HUES6 (cell line): ENCODE measurements around the gene TMSB15C.

Experiments used
- H3K27ac ChIP-seq: 2 replicates; pipeline ENCODE4 v1.7.0; 2013; ENCODE audit warnings: low read depth, mild to moderate bottlenecking, low read length, inconsistent platforms
- H3K27me3 ChIP-seq: 2 replicates; pipeline ENCODE4 v1.6.1; 2013; ENCODE audit warnings: low read length; ENCODE audit not compliant: control insufficient read depth, insufficient read depth
- H3K36me3 ChIP-seq: 2 replicates; pipeline ENCODE4 v1.6.1; 2013; ENCODE audit warnings: low read length; ENCODE audit not compliant: control insufficient read depth, insufficient read depth
- H3K4me1 ChIP-seq: 2 replicates; pipeline ENCODE4 v1.6.1; 2013; ENCODE audit warnings: low read length; ENCODE audit not compliant: control insufficient read depth, insufficient read depth
- H3K4me3 ChIP-seq: 2 replicates; pipeline ENCODE4 v1.5.1; 2013; ENCODE audit warnings: low read depth, low read length
- H3K9ac ChIP-seq: one replicate; pipeline ENCODE4 v1.6.1; 2013; ENCODE audit warnings: mild to moderate bottlenecking, low read length
- H3K9me3 ChIP-seq: 2 replicates; pipeline ENCODE4 v1.6.1; 2013; ENCODE audit warnings: low read depth, low read length; ENCODE audit not compliant: control insufficient read depth, insufficient read depth

TMSB15C gene

DNA sequence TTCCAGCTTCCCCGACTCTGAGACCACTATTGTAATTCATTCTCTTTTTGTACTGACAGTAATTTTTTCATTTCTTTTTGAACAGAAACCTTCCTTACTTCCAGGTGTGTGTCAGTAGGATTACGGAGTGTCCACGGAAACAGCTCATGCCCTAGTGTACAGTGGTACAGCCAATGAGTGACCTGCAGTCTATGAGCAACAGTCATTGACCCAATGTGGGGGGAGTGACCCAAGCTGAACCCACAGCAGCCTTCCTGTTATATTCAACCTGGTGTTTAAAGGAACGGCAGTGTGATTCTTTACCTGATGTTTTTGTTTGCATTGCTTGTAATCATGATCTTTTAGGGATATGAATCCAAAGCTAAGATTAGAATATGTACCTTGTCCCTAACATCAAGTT lies 35.0 kb downstream of the TMSB15C start:
- no peak overlapping the region for H3K27ac ChIP-seq
- no peak overlapping the region for H3K9ac ChIP-seq
- peaks cover 28% of the 10 kb centered on the region; the same call in 1 of the 2 replicates for H3K27me3 ChIP-seq
- H3K36me3 ChIP-seq = no peaks in the 10 kb centered on the region
- no peaks in the 10 kb centered on the region for H3K4me1 ChIP-seq
- H3K9me3 ChIP-seq = 0 out of 2 replicates have a peak, but pooled peaks cover 7% of the 10 kb centered on the region
- no peak overlapping the region for H3K4me3 ChIP-seq

DNA sequence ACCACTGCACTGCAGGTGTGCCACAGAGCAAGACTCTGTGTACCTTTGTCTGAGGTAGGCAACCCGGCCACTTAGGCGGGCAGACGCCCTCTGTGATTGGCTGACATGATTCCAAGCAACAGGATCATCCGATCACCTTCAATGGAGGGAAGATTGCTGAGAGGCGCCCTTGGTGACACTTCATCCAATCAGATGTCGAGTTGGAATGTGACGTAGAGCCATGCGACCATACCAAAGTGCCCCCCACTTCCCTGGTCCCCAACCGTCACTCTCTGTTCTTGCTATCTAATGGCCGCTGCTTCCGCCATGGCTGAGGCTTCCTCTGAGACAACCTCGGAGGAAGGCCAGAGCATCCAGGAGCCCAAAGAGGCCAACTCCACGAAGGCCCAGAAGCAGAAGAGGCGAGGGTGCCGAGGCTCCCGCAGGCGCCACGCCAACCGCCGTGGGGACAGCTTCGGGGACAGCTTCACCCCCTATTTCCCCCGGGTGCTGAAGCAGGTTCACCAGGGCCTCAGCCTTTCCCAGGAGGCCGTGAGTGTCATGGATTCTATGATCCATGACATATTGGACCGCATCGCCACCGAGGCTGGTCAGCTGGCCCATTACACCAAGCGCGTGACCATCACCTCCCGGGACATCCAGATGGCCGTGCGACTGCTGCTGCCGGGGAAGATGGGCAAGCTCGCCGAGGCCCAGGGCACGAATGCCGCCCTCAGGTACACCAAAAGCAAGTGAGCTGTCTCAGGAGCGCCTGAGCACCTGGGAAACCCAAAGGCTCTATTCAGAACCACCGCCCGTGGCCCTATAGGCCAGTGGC lies 36.1 kb downstream of the TMSB15C start, which contains the start of gene H2BW2:
Gene H2BW2, plus strand, starts transcription at position 268 of the 817 bp plus-strand sequence. Its CDS starts 39 bp downstream, at position 307.
- 0 out of 2 replicates have a peak, but pooled peaks cover 7% of the 10 kb centered on the region for H3K9me3 ChIP-seq
- H3K9ac ChIP-seq = no peak within 1 kb of the TSS
- H3K27ac ChIP-seq = no peak within 1 kb of the TSS
- H3K36me3 ChIP-seq = no peaks in the 10 kb centered on the region
- H3K27me3 ChIP-seq = peaks cover 21% of the 10 kb centered on the region; the same call in 1 of the 2 replicates
- H3K4me3 ChIP-seq = no peak within 1 kb of the TSS
- H3K4me1 ChIP-seq = no peaks in the 10 kb centered on the region
